Measurements from ENCODE around the gene SLC66A1. TPM values are rescaled to one million over a fixed set of nuclear protein-coding genes. Genes with fewer than 3 reads are reported as not detected.
"Not testable (repeated sequence)": the region's sequence is repeated elsewhere in the genome, so short reads cannot be mapped to it uniquely, and the experiment has no call there.

Gene SLC66A1
- total and polyA plus RNA-seq, 9 donors = 2.4 to 15.2 (median 10.4) TPM

DNA sequence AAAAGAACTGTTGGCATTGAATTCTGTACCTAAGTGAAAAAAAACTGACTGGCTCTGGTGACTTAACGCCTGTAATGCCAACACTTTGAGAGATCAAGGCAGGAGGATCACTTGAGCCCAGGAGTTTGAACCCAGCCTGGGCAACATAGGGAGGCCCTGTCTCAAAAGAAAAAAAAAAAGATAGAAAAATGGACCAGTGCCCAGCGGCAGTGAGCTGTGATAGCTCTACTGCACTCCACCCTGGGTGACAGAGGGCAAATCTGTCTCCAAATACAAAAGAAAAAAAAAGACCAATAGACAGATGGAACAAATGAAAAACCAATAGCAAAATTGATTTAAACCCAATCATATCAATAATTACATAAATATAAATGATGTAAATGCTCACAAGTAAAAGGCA lies 22.9 kb upstream of the SLC66A1 start:
- no peak overlapping the region for H3K27ac ChIP-seq
- H3K9me3 ChIP-seq = no peaks in the 10 kb centered on the region
- no peak for DNase-seq
- no peaks in the 10 kb centered on the region for H3K27me3 ChIP-seq
- no peak overlapping the region for H3K4me3 ChIP-seq
- WGBS, 3 donors = 74 to 80% (median 76%) methylated on average over 2 of the region's 2 CpGs
- H3K36me3 ChIP-seq = no peaks in the 10 kb centered on the region
- intact Hi-C loops (cut with DNase I) = no loop called here
- TF ChIP-seq POLR2A (IDR thresholded peaks at IDR 0.05) = no peak
- TF ChIP-seq, protein P1, sequence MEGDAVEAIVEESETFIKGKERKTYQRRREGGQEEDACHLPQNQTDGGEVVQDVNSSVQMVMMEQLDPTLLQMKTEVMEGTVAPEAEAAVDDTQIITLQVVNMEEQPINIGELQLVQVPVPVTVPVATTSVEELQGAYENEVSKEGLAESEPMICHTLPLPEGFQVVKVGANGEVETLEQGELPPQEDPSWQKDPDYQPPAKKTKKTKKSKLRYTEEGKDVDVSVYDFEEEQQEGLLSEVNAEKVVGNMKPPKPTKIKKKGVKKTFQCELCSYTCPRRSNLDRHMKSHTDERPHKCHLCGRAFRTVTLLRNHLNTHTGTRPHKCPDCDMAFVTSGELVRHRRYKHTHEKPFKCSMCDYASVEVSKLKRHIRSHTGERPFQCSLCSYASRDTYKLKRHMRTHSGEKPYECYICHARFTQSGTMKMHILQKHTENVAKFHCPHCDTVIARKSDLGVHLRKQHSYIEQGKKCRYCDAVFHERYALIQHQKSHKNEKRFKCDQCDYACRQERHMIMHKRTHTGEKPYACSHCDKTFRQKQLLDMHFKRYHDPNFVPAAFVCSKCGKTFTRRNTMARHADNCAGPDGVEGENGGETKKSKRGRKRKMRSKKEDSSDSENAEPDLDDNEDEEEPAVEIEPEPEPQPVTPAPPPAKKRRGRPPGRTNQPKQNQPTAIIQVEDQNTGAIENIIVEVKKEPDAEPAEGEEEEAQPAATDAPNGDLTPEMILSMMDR (IDR thresholded peaks at IDR 0.05) = no peak
- TF ChIP-seq EP300 (IDR thresholded peaks at IDR 0.05) = no peak
- peaks cover 4% of the 10 kb centered on the region for H3K4me1 ChIP-seq (ENCODE audit: insufficient read depth)

DNA sequence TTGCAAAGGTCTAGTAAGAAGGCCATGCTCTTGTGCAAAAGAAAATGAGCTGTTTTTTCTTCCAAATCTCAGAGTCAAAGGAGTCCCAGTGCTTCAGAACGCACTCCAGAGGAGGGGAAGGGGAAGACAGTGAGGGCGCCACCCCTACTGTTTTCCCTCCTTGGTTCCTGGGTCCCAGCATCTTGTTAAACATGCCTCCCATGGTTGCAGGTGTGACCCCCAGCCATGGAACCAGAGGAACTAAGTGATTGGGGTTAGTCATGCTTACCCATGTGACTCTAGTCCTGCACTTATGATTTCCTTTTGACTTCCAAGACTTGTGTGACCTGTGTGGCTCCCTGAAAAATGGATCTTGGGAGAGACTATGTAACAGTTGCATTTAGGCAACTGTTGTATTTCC lies 17.5 kb upstream of the SLC66A1 start:
- Histone ChIP-seq H3K4me3 (no peak overlapping the region), H3K27me3 (no peaks in the 10 kb centered on the region), H3K36me3 (no peaks in the 10 kb centered on the region), H3K9me3 (no peaks in the 10 kb centered on the region), H3K4me1 (ENCODE audit: insufficient read depth) (no peaks in the 10 kb centered on the region), H3K27ac (no peak overlapping the region)
- no peak for TF ChIP-seq EP300 (IDR thresholded peaks at IDR 0.05)
- TF ChIP-seq, protein P1 (IDR thresholded peaks at IDR 0.05) = no peak
- TF ChIP-seq POLR2A (IDR thresholded peaks at IDR 0.05) = no peak
- WGBS, 3 donors = 94 to 98% (median 95%) methylated on average over 2 of the region's 2 CpGs
- DNase-seq = no peak
- intact Hi-C loops (cut with DNase I) = no loop called here

DNA sequence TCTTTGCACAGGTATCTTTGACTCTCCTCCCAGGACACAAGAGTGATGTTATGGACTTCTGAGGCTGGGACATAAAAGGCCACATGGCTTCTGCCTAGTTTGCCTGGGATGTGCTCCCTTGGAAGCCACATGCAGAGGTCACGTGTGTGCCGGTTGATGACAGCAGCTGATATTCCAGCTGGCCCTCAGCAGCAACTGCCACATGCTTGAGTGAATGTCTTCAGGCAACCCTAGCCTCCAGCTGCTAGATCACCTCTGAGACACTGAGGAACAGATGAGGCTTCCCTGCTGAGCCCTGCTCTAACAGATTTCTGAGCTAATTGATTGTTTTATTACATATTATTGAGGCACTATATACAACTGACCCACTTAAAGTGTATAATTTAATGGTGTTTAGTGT lies 11.9 kb upstream of the SLC66A1 start:
- no peak for TF ChIP-seq POLR2A (IDR thresholded peaks at IDR 0.05)
- TF ChIP-seq, protein P1 (IDR thresholded peaks at IDR 0.05) = no peak
- TF ChIP-seq EP300 (IDR thresholded peaks at IDR 0.05) = no peak
- Histone ChIP-seq H3K27ac (no peak overlapping the region), H3K4me3 (no peak overlapping the region), H3K4me1 (ENCODE audit: insufficient read depth) (no peaks in the 10 kb centered on the region), H3K27me3 (no peaks in the 10 kb centered on the region), H3K36me3 (no peaks in the 10 kb centered on the region), H3K9me3 (no peaks in the 10 kb centered on the region)
- 94 to 100% (median 97%) methylated on average over 2 of the region's 2 CpGs for WGBS, 3 donors
- no peak for DNase-seq
- intact Hi-C loops (cut with DNase I) = no loop called here

DNA sequence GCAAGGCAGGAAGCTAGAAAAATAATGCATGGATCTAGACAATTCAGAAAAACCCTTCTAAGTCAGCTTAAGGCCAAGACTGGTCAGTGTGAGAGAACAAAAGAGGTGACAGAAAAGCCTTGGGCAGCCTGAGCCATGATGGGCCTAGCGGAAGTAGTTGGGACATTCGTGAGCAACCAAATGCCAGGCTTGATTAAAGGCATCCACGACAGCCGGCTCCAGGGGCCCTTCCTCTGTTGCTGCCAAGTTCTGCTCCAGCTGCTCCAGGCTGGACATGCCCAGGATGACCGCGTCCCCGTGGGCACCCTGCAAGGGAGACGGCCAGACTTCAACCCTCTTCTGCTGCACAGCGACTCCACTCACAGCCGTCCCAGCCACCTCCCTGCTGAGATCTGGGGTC lies 8.0 kb upstream of the SLC66A1 start:
- intact Hi-C loops (cut with DNase I); H3K4me3 ChIP-seq; H3K4me1 ChIP-seq (ENCODE audit: insufficient read depth); H3K36me3 ChIP-seq; H3K27ac ChIP-seq; H3K27me3 ChIP-seq; H3K9me3 ChIP-seq; DNase-seq: not testable (repeated sequence)
- WGBS, 3 donors = 90 to 95% (median 90%) methylated on average over 10 of the region's 10 CpGs

DNA sequence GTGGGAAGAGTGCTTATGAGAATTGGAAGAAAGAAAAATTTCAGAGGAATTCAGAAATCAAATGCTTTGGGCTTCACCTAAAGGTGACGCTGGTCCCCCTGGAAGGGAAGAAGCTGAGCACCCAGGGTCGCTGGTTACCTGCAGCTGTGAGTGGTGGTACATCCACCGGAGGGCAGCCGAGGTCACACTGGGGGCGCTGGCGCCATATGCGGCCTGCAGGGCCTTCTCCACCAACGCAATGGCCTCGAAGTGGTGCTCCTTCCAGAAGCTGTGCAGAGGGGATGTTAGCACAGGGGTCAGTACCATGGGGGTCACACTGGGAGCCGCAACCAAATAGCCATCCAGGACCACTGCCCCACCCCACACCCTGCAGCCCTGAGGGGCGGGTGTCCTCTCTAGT lies 6.2 kb upstream of the SLC66A1 start:
- peak in 1 of 5 donors; percentile 21 for DNase-seq
- 93 to 95% (median 94%) methylated on average over 11 of the region's 11 CpGs for WGBS, 3 donors
- intact Hi-C loops (cut with DNase I) = no loop called here
- Histone ChIP-seq H3K27ac (no peak overlapping the region), H3K4me1 (ENCODE audit: insufficient read depth) (peaks cover 5% of the 10 kb centered on the region), H3K27me3 (no peaks in the 10 kb centered on the region), H3K9me3 (no peaks in the 10 kb centered on the region), H3K4me3 (no peak overlapping the region), H3K36me3 (no peaks in the 10 kb centered on the region)
- no peak for TF ChIP-seq POLR2A (IDR thresholded peaks at IDR 0.05)
- TF ChIP-seq, protein P1 (IDR thresholded peaks at IDR 0.05) = no peak
- no peak for TF ChIP-seq EP300 (IDR thresholded peaks at IDR 0.05)
